Body of pancreas (tissue), 4 donors: ENCODE measurements around the gene EFCAB11.

Experiments used
- POLR2A ChIP-seq, 3 donors: fragments of 450-650 bp; IDR thresholded peaks; one replicate each; pipeline ENCODE4 v1.6.1; 2016; ENCODE audit warnings: antibody characterized with exemption in 3 of 3, mild to moderate bottlenecking in 2 of 3
- TF ChIP-seq, protein P1 (sequence below), 7 experiments: fragments of 450-650 bp in 4 of 7; fragments of 200-600 bp in 3 of 7; sonication (generic) in 3 of 7; IDR thresholded peaks; one replicate each; pipeline ENCODE4 v1.5.1; 2016 to 2019; ENCODE audit warnings: antibody characterized with exemption in 7 of 7

GRCh38 chr14:89906000-89906399, 48.5 kb downstream of the EFCAB11 start:
- TF ChIP-seq, protein P1, sequence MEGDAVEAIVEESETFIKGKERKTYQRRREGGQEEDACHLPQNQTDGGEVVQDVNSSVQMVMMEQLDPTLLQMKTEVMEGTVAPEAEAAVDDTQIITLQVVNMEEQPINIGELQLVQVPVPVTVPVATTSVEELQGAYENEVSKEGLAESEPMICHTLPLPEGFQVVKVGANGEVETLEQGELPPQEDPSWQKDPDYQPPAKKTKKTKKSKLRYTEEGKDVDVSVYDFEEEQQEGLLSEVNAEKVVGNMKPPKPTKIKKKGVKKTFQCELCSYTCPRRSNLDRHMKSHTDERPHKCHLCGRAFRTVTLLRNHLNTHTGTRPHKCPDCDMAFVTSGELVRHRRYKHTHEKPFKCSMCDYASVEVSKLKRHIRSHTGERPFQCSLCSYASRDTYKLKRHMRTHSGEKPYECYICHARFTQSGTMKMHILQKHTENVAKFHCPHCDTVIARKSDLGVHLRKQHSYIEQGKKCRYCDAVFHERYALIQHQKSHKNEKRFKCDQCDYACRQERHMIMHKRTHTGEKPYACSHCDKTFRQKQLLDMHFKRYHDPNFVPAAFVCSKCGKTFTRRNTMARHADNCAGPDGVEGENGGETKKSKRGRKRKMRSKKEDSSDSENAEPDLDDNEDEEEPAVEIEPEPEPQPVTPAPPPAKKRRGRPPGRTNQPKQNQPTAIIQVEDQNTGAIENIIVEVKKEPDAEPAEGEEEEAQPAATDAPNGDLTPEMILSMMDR (IDR thresholded peaks at IDR 0.05): no peak
- no peak for TF ChIP-seq POLR2A (IDR thresholded peaks at IDR 0.05)
